ENCODE measurements around the gene ANKRD63.

ANKRD63 gene

DNA sequence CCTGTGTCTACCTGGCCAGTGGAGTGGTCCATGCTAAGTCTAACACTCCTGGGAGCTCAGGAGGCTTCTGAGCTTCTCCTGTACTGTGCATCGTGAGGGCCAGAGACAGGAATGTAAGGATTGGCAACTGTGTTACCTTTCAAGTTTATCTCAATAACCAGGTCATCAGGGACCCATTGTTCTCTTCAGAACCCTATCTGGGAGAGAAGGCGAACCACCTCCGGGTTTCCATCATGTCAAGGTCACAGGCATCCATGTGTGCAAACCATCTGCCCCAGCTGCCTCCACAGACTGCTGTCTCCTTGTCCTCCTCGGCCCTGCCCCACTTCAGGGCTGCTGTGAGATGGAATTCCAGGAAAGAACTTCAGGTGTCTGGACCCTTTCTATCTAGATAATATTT lies 5.9 kb downstream of the ANKRD63 start:
- no peak overlapping the region for H3K4me3 Mint-ChIP-seq
- ATAC-seq (replicated peaks; ENCODE audit: extremely low read depth, poor library complexity, severe bottlenecking), result no peak
- no peak for DNase-seq (ENCODE audit: low spot score in 2 of 2)
- no peak overlapping the region for H3K27ac Mint-ChIP-seq (ENCODE audit: low read depth)
- H3K4me1 Mint-ChIP-seq, result peaks cover 5% of the 10 kb centered on the region
- no peaks in the 10 kb centered on the region for H3K9me3 Mint-ChIP-seq
- peaks cover 27% of the 10 kb centered on the region for H3K27me3 Mint-ChIP-seq
- peaks cover 6% of the 10 kb centered on the region for H3K36me3 Mint-ChIP-seq (ENCODE audit: insufficient read depth)

DNA sequence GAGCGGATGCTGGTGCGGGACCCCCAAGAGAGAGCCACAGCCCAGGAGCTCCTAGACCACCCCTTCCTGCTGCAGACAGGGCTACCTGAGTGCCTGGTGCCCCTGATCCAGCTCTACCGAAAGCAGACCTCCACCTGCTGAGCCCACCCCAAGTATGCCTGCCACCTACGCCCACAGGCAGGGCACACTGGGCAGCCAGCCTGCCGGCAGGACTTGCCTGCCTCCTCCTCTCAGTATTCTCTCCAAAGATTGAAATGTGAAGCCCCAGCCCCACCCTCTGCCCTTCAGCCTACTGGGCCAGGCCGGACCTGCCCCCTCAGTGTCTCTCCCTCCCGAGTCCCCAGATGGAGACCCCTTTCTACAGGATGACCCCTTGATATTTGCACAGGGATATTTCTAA lies 6.9 kb downstream of the ANKRD63 start:
- Mint-ChIP-seq H3K27me3 (peaks cover 23% of the 10 kb centered on the region), H3K36me3 (ENCODE audit: insufficient read depth) (peaks cover 5% of the 10 kb centered on the region), H3K27ac (ENCODE audit: low read depth) (no peak overlapping the region), H3K4me1 (peaks cover 5% of the 10 kb centered on the region), H3K9me3 (no peaks in the 10 kb centered on the region), H3K4me3 (no peak overlapping the region)
- no peak for ATAC-seq (replicated peaks; ENCODE audit: extremely low read depth, poor library complexity, severe bottlenecking)
- no peak for DNase-seq (ENCODE audit: low spot score in 2 of 2)

DNA sequence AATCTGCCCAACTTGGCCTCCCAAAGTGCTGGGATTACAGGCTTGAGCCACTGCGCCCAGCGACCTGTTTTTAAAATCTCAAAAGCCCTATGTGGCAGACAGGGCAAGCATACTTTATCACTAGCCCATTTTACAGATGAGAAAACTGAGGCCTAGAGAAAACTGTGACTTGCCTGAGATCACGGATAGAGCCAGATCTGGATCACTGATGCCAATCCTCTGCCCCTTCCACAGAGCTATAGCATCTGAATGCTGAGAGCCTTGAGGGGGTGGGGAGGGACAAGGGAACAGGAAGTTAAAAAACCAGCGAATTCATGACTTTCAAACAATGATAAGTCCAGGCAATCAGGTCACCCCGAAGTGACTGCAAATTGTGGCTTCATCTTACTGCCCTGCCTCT lies 7.3 kb downstream of the ANKRD63 start:
- Mint-ChIP-seq H3K9me3 (no peaks in the 10 kb centered on the region), H3K27ac (ENCODE audit: low read depth) (no peak overlapping the region), H3K36me3 (ENCODE audit: insufficient read depth) (peaks cover 4% of the 10 kb centered on the region), H3K27me3 (peaks cover 19% of the 10 kb centered on the region), H3K4me1 (peaks cover 5% of the 10 kb centered on the region), H3K4me3 (no peak overlapping the region)
- DNase-seq (ENCODE audit: low spot score in 2 of 2) (no peak), ATAC-seq (replicated peaks; ENCODE audit: extremely low read depth, poor library complexity, severe bottlenecking) (no peak)

DNA sequence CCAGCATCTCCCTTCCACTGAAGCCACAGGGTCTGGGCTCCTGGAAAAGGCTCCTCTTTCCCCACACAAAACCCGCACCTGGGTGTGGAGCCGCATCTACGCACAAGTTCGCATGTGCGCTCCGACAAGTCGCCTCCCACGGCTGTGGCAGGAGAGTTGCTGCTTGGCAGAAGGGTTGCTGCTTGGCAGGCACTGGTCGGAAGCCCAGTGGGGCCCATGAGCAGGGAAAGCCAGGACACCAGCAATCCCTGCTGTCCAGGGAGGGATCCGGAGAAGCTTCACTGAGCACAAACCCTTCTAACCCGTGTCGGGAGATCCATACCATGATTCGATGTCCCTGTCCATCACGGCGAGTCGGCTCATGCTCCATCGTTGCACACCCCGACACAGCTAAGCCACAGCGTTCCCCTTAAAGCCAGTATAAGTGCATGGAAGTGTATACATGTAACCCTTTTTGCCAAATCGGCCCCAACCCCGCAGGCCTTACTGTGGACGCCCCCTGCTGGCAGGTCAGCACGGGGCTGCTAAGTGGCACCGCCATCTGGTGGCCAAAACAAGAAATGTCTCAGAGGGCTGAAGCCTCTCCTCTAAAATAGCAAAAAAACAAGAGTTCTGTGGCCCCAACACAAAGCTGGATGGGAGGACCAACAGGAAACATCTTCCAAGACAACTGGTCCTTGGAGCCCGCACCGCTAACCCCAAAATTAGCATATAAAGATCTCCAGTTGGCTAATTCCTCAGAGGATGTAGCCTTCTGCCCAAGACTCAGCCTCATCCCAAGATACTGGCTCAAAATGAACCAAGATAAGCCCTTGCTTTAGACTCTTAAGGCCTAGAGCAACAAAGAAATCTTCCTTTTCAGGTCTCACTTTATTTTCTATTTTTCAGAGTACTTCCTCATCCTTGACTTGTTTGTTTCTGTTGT lies 8.3 kb downstream of the ANKRD63 start:
- Mint-ChIP-seq H3K27ac (ENCODE audit: low read depth) (no peak overlapping the region), H3K4me1 (peaks cover 5% of the 10 kb centered on the region), H3K27me3 (peaks cover 14% of the 10 kb centered on the region), H3K4me3 (no peak overlapping the region), H3K9me3 (no peaks in the 10 kb centered on the region), H3K36me3 (ENCODE audit: insufficient read depth) (peaks cover 4% of the 10 kb centered on the region)
- DNase-seq (ENCODE audit: low spot score in 2 of 2), result peak; percentile 85 to 93
- peak; percentile 72 for ATAC-seq (replicated peaks; ENCODE audit: extremely low read depth, poor library complexity, severe bottlenecking)

DNA sequence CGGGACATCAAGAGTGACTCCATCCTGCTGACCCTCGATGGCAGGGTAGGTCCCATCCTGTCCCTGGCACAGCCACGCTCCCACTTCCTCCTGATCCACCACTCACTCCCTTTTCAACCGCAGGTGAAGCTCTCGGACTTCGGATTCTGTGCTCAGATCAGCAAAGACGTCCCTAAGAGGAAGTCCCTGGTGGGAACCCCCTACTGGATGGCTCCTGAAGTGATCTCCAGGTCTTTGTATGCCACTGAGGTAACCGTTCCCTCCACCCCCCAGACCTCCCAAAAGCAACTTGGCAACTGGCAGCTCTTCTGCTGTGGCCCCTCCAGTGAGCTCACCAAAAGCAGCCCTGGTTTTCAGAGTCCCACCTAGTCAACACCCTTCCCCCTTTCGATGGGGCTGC lies 9.4 kb downstream of the ANKRD63 start:
- no peak overlapping the region for H3K4me3 Mint-ChIP-seq
- H3K27me3 Mint-ChIP-seq, result peaks cover 9% of the 10 kb centered on the region
- H3K9me3 Mint-ChIP-seq, result no peaks in the 10 kb centered on the region
- H3K36me3 Mint-ChIP-seq (ENCODE audit: insufficient read depth), result peaks cover 4% of the 10 kb centered on the region
- no peak for ATAC-seq (replicated peaks; ENCODE audit: extremely low read depth, poor library complexity, severe bottlenecking)
- no peak for DNase-seq (ENCODE audit: low spot score in 2 of 2)
- H3K4me1 Mint-ChIP-seq, result peaks cover 5% of the 10 kb centered on the region
- H3K27ac Mint-ChIP-seq (ENCODE audit: low read depth), result peak overlapping the region; percentile 53

DNA sequence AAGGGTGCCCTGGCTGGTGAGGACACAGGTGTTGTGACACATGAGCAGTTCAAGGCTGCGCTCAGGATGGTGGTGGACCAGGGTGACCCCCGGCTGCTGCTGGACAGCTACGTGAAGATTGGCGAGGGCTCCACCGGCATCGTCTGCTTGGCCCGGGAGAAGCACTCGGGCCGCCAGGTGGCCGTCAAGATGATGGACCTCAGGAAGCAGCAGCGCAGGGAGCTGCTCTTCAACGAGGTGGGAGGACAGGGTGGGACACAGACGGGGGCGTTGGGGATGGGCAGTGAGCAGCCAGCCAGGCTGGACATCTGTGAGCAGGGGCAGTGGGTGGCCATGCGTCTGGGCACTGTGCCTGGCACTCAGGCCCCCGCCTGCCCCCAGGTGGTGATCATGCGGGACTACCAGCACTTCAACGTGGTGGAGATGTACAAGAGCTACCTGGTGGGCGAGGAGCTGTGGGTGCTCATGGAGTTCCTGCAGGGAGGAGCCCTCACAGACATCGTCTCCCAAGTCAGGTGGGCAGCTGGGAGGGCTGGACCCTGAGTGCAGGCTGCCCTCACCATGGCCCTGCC lies 10.3 kb downstream of the ANKRD63 start:
- Mint-ChIP-seq H3K4me1 (peaks cover 5% of the 10 kb centered on the region), H3K4me3 (no peak overlapping the region), H3K27ac (ENCODE audit: low read depth) (no peak overlapping the region), H3K9me3 (no peaks in the 10 kb centered on the region), H3K27me3 (peaks cover under 1% of the 10 kb centered on the region), H3K36me3 (ENCODE audit: insufficient read depth) (peaks cover 4% of the 10 kb centered on the region)
- DNase-seq (ENCODE audit: low spot score in 2 of 2) (no peak), ATAC-seq (replicated peaks; ENCODE audit: extremely low read depth, poor library complexity, severe bottlenecking) (no peak)

DNA sequence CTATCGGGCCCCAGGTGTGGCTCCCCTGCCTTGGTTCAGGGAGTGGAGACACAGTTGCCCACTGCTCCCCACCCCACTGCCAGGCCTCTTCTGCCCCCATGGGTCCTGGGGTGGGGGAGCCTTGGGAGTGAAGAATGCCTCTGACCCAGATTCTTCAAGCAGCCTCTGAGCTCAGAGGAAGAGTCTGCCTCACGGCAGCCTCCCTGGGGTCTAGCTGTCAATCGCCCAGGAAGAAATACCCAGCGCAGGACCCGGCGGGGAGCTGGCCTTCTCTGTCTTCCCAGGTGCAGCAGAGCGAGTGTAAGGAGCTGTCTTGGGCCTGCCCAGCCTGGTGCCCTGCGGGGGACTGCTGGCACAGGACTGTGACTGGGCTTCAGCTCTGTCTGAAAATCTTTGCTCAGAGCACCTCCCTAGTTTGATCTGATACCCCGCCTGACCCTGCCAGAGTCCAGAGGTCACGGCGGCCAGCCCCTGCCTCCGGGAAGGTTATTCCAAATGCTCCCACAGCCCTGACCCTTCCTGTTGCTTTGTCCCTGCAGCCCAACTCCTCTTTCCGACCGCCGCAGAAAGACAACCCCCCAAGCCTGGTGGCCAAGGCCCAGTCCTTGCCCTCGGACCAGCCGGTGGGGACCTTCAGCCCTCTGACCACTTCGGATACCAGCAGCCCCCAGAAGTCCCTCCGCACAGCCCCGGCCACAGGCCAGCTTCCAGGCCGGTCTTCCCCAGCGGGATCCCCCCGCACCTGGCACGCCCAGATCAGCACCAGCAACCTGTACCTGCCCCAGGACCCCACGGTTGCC lies 11.0 kb downstream of the ANKRD63 start:
- Mint-ChIP-seq H3K36me3 (ENCODE audit: insufficient read depth) (peaks cover 4% of the 10 kb centered on the region), H3K27ac (ENCODE audit: low read depth) (no peak overlapping the region), H3K9me3 (no peaks in the 10 kb centered on the region), H3K27me3 (no peaks in the 10 kb centered on the region), H3K4me3 (no peak overlapping the region), H3K4me1 (peaks cover 5% of the 10 kb centered on the region)
- no peak for DNase-seq (ENCODE audit: low spot score in 2 of 2)
- no peak for ATAC-seq (replicated peaks; ENCODE audit: extremely low read depth, poor library complexity, severe bottlenecking)

DNA sequence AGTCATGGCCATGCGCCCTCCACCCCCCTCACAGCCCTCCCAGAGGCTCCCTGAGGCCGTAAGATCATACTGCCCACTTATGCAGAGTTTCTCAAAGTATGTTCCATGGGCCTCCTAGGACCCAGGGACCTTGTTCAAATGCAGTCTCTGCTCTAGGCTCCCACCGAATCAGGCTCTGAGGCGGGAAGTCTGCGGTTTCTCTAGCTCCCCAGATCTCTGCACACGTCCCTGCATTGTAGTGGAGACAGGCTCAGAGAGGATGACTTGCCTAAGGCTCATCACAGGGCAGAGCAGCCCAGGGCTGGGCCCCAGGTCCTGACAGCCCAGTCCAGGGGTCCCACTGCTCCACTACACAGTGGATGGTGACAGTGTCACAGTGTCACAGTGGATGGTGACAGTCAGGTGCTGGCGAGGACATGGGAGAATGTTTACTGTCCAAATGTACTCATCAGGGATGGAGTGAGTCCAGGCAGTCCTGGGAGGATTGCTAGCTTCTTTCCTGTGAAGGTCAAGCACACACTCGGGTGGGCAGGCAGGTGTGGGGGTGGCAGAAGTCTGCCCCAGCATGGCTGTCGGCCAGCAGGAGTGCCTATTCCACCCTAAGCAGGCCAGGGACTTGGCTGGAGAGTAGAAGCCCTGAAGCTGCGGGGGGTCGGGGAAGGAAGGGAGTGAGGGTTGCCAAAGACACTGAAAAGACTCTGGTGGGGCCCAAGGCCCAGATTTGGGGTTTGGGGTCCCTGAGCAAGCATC lies 12.4 kb downstream of the ANKRD63 start:
- Mint-ChIP-seq H3K27ac (ENCODE audit: low read depth) (no peak overlapping the region), H3K9me3 (no peaks in the 10 kb centered on the region), H3K27me3 (no peaks in the 10 kb centered on the region), H3K4me1 (peaks cover 5% of the 10 kb centered on the region), H3K4me3 (no peak overlapping the region), H3K36me3 (ENCODE audit: insufficient read depth) (peaks cover 4% of the 10 kb centered on the region)
- ATAC-seq (replicated peaks; ENCODE audit: extremely low read depth, poor library complexity, severe bottlenecking) (no peak), DNase-seq (ENCODE audit: low spot score in 2 of 2) (no peak)

DNA sequence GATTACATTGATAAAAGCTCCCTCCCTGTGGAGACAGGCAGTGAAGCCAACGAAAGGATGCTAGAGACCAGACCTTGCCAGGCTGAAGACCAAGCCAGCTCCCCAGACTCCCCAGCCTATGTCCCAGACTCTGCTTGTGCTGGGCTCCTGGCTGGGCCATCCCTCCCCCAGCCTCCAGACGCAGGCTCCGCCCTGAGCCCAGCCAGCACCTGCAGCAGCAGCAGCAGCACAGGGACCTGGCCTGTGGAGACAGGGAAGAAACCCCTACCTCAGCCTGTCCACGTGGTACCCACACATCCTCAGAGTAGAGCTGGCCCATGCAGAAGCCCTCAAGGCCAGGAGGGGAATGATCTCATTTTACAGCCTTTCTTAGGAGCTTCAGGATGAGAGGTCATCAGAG lies 13.3 kb downstream of the ANKRD63 start:
- peaks cover 3% of the 10 kb centered on the region for H3K36me3 Mint-ChIP-seq (ENCODE audit: insufficient read depth)
- H3K9me3 Mint-ChIP-seq, result no peaks in the 10 kb centered on the region
- no peaks in the 10 kb centered on the region for H3K27me3 Mint-ChIP-seq
- DNase-seq (ENCODE audit: low spot score in 2 of 2) (no peak), ATAC-seq (replicated peaks; ENCODE audit: extremely low read depth, poor library complexity, severe bottlenecking) (no peak)
- no peak overlapping the region for H3K27ac Mint-ChIP-seq (ENCODE audit: low read depth)
- peaks cover 2% of the 10 kb centered on the region for H3K4me1 Mint-ChIP-seq
- H3K4me3 Mint-ChIP-seq, result no peak overlapping the region

DNA sequence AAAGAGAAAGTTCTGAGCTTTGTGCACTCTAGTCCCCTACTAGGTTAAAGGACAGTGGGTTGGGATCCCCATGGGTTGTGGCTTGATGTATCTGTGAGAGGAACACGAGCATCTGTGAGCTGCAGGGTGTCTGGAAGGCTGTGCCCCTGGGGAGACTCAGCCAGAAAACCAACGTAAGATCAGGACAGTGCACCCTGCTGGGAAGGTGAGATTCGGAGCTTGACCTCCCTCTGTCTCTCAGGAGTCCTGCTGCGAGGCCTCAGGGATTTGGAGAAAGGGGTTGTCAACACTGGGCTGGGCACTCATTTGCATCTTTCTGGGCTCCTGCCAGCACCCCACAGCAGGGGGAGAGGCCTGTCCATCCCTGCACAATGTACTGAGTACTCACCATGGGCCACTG lies 15.2 kb downstream of the ANKRD63 start:
- no peak overlapping the region for H3K4me3 Mint-ChIP-seq
- ATAC-seq (replicated peaks; ENCODE audit: extremely low read depth, poor library complexity, severe bottlenecking) (no peak), DNase-seq (ENCODE audit: low spot score in 2 of 2) (no peak)
- H3K4me1 Mint-ChIP-seq, result no peaks in the 10 kb centered on the region
- no peak overlapping the region for H3K27ac Mint-ChIP-seq (ENCODE audit: low read depth)
- no peaks in the 10 kb centered on the region for H3K9me3 Mint-ChIP-seq
- H3K36me3 Mint-ChIP-seq (ENCODE audit: insufficient read depth), result no peaks in the 10 kb centered on the region
- H3K27me3 Mint-ChIP-seq, result no peaks in the 10 kb centered on the region

DNA sequence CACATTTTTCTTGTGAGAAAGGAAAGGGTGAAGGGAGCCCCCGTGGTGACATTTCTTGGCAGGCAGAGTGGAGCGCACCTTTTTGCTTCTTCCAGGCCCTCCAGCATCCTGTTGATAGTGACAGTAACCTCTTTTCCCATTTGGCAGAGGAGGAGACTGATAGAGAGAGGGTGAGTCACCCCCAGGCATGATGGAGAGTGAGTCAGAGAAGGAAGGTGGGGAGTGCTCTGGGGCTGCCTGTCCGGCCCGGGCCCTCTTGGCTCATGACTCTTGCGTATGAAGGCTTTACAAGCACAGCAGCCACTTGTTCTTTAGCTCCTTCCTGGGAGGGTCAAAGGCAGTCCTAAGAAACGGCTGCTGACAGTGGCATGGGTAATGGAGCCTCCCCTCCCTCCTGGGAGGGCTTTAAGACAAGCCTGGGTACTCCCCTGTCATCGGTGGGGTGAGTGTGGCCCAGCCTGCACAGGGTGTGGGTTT lies 16.0 kb downstream of the ANKRD63 start:
- DNase-seq (ENCODE audit: low spot score in 2 of 2) (no peak), ATAC-seq (replicated peaks; ENCODE audit: extremely low read depth, poor library complexity, severe bottlenecking) (no peak)

DNA sequence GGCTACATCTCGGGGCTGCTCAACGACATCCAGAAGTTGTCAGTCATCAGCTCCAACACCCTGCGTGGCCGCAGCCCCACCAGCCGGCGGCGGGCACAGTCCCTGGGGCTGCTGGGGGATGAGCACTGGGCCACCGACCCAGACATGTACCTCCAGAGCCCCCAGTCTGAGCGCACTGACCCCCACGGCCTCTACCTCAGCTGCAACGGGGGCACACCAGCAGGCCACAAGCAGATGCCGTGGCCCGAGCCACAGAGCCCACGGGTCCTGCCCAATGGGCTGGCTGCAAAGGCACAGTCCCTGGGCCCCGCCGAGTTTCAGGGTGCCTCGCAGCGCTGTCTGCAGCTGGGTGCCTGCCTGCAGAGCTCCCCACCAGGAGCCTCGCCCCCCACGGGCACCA lies 17.0 kb downstream of the ANKRD63 start:
- no peaks in the 10 kb centered on the region for H3K4me1 Mint-ChIP-seq
- no peak overlapping the region for H3K4me3 Mint-ChIP-seq
- H3K9me3 Mint-ChIP-seq, result no peaks in the 10 kb centered on the region
- ATAC-seq (replicated peaks; ENCODE audit: extremely low read depth, poor library complexity, severe bottlenecking), result no peak
- no peaks in the 10 kb centered on the region for H3K36me3 Mint-ChIP-seq (ENCODE audit: insufficient read depth)
- DNase-seq (ENCODE audit: low spot score in 2 of 2), result no peak
- H3K27ac Mint-ChIP-seq (ENCODE audit: low read depth), result no peak overlapping the region
- no peaks in the 10 kb centered on the region for H3K27me3 Mint-ChIP-seq

More for the DNA sequence above, 16.0 kb downstream of the ANKRD63 start:
- H3K9me3 Mint-ChIP-seq, result no peaks in the 10 kb centered on the region
- H3K27me3 Mint-ChIP-seq, result no peaks in the 10 kb centered on the region
- no peaks in the 10 kb centered on the region for H3K4me1 Mint-ChIP-seq
- no peak overlapping the region for H3K27ac Mint-ChIP-seq (ENCODE audit: low read depth)
- no peaks in the 10 kb centered on the region for H3K36me3 Mint-ChIP-seq (ENCODE audit: insufficient read depth)
- no peak overlapping the region for H3K4me3 Mint-ChIP-seq

All from central memory CD8-positive, alpha-beta T cell (primary cell).